GM20431 (cell line): ENCODE results near the gene PLXNA4.

Experiments used
- in situ Hi-C: fragments of 300-500 bp; cut with MseI, MboI; formaldehyde crosslinking; loops from one replicate; pipeline ENCODE4 v1.15.0; 2020; ENCODE audit warnings: low sequenced_read_pairs; ENCODE audit not compliant: unreplicated experiment

PLXNA4 gene

DNA sequence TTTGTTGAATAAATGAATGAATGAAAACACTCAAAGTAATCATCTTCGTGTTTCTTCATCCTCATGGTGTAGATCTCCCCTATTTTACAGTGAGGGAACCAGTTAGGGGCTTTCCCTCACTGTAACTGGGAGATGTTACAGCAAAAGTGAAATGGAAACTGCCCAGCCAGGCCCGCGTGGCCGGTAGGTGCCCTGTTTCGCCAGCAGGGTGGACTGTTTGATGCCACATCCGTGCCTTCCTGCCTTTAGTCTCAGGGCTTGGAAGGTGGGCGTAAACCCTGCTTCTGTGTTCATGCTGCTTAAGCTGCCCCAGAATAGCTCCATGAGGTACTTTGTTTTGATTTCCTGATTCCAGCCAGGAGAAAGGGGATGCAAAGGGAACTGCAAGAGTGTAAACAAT, 268.8 kb downstream of the PLXNA4 start:
- in situ Hi-C loops: no loop called here

DNA sequence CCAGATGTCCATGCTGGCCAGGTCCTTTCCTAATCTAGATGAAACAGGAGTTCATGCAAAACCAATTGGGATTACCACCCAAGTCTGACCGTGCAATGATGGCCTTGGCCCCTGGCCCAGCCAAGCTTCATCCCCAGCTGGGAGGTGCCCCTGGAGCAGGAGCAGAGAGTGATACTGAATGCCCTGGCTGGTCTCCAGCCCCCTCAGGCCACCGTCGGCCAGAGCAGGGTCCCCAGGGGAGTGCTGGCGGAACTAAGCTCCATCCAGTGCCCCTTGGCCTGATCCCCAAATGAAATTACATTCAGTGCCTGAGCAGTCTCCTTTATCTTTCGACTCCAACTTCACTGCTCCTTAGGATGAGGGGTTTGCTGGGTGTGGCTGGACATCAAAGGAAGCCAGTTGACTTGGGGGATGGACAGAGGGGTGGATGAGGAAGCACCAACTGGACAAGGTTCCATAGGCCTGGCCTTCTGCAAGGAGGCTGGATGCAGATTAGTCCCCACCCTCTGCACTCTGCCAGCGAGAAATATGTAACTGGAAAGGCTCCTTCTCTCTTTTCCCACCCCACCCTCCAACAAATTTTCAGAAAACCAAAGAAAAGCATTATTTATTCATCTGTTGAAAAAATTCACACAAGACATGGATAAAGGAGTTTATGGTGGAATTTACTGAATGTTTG, 275.5 kb downstream of the PLXNA4 start:
- in situ Hi-C loops: no loop called here

DNA sequence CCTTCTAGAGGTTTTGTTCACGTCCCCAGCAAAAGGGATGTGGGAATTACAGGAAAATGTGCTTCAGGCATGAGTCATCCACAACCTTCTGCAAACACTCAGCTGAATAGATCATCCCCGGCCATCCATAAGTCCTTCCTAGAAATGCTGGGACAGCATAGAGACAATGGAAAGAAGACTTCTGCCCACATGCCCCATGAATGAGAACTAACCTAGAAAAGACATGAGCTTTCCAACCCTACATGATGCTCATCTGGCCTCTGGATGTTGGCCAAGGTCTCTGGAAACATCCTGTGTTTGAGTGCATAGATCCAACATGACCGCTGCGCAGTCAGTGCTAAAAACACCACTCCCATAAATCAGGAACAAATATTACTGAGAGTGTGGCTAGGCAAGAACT, 277.5 kb downstream of the PLXNA4 start:
- in situ Hi-C loops: no loop called here

DNA sequence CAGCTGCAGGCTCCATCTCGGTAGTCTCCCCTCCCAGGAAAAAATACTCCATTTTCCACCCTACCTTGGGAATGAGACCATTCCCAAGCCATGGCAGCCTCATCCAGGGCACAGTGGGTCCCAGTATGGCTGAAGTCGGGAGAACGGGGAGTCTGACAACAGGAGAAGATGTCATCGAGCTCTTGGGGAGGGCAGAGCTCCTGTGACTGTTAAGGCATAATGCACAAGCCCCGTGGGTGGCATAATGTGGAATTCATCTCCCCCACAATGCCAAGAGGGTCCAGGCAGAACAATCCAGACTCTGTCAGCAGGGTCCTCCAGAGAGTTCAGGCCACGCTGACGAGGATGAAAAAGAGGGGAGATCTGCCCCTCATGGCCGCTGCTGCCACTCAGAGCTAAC, 279.4 kb downstream of the PLXNA4 start:
- in situ Hi-C loops: no loop called here

DNA sequence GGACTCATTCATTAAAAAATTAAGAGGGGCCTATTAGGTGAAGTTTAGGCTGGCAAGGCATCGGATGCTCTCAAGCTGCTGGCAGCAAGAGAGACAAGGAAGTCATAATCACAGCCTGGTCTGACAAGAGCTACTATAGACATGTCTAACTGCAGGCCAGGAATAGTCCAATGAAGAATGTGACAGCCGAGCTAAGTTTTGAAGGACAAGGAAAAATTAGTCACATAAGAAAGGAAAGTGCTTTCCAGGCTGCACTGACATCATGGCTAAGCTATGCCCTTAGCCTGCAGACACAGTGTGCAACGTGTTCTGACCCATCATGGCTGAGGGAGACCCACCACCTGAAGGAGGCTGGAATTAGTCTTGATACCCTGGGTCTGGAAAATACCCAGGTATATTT, 281.1 kb downstream of the PLXNA4 start:
- in situ Hi-C loops: no loop called here

DNA sequence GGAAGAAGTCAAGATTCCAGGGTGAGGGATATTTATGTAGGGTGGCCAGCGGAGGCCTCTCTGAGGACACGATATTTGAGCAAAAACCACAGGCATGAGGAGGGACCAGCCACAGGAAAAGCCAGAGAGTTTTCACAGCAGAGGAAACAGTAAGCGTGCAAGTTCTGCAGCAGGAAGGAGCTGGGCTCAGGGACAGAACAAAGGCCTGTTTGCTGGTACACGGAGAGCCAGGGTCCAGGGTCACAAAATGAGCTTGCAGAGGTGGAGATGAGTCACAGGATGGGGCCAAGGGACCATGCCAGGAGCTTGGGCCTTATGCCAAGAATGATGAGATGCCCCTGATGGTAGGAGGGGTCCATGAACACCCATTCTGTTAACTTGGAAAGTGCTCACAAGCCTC, 283.5 kb downstream of the PLXNA4 start:
- in situ Hi-C loops: no loop called here

DNA sequence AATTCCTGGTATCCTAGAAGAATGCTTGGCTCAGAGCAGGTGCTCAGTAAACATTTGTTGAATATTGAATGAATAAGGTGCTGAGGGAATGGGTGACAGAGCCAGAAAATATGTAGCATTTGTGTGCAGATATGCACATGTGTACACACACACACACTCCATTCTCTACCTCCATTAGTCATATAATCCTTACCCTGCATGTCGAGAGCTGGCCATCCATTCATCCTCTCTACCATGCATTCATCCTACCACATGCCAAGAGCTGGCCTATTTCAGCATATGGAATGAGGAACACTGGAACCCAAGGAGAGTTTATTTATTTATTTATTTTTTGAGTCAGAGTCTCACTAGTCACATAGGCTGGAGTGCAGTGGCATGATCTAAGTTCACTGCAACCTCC, 284.8 kb downstream of the PLXNA4 start:
- in situ Hi-C loops: no loop called here

DNA sequence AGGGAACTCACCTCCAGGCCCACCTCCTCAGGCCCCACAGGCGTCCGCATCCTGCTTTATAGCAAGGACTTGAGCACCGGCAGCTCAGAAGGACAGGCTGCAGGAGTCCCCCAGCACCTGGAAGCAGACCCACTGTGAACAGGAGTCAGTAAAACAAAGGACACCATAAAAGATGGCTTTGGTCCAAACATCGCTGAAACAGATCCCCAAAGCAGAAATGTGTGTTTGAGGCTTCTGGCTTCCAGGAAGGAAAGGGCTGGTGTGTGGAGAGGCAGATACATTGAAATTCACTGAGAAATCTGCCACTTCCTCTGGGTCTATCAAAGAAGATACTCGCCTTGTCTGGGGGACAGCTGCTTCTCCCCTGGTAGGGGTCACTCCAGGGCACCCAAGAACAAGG, 286.2 kb downstream of the PLXNA4 start:
- in situ Hi-C loops: no loop called here

DNA sequence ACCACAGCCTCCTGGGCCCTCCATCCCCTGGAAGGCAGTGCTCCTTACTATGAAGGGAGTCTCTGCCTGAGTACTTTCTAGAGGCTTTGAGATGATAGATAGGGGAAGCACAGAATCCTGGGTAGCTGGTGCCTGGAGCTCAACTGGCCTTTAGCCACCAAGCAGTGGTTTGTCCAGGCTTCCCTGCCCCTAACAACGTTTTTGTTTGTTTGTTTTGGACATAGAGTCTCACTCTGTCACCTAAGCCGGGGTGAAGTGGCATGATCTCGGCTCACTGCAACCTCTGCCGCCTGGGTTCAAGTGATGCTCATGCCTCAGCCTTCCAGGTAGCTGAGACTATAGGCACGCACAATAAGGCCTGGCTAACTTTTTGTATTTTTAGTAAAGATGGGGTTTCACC, 289.4 kb downstream of the PLXNA4 start:
- in situ Hi-C loops: no loop called here

DNA sequence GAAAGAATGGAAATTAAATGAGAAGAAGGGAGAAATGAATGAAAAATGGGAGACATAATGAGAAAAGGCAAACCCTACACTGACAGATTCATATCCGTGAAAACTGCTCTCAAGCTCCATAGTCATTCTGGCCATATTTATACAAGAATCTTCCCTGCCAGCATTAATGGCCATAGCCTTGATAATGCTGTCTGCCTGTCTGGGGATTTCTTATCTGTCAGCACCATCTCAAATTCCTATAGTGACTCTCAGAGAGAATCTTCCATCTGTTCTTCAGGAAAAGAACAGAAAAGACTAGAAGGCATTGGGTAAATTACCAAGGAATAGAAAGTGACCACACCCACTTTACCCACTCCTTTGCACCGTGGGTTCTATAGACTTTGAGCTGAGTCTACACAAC, 295.9 kb downstream of the PLXNA4 start:
- in situ Hi-C loops: no loop called here

DNA sequence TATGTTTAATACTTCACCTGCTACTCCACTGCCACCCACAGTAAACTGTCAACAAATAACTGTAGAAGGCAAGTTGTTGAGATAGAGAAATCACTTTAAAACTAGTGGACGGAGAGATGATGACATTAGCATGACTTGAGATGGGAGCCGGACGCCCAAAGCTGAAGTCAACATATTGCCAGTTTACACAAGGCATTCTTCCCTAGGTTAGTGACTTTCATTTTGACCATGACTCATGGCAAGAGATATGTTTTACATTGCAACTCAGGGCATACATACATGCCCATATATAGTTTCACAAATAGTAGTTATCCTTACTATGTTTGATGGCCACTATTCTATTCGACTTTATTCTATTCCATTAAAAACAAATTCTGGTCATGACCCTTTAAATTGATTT, 296.6 kb downstream of the PLXNA4 start:
- in situ Hi-C loops: no loop called here

DNA sequence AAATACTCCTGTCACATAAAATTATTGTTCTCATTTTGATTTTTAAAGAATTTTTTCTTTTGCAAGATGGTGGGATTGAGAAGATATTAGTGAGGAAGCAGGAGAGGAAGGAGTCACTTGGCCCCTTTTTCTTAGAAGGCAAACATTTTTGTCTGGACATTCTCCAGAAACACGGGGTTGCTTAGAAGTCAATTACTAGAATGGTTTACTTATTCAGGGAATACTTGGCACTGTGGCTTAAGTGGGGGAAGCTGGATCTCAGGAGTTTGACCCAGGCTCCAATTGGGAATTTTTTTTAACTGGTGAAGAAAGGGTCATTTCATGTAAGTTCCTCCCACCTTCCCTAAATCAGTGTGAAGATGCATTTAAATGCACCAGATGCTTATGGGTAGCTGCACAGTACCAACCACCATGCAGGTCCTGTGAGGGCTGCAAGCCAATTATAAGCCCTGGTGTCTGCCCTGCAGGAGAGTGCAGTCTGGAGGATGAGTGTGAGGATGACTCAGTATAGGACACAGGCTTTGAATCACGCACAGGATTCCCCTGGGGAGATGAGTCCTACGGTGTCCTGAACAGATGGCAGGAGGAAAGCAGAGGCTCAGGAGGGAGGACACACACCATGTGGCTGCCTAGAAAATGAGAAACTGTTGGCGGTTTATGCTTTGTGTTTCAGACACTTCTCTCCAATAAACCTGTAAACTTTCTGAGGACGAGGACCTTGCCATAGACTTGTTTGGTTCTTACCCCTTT, 299.1 kb downstream of the PLXNA4 start:
- in situ Hi-C loops: no loop called here

DNA sequence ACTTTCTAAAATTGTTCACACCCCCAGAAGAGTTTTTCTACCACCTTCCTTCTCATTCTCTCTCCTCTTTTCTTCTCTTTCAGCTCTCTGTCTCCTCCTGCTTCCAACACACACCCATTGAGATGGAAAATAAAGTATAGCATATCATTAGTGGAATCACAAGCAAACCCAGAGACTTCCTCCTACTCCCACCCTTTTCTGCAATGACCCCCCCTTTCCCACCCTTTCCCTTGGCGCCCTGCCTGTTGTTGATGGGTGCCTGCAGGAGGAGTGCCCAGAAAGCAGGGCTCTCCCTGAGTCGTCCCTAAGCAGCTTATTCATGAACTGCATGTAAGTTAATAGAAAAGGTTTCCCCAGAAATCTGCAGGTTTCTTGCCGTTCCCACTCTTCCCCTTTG, 300.0 kb downstream of the PLXNA4 start:
- in situ Hi-C loops: no loop called here

DNA sequence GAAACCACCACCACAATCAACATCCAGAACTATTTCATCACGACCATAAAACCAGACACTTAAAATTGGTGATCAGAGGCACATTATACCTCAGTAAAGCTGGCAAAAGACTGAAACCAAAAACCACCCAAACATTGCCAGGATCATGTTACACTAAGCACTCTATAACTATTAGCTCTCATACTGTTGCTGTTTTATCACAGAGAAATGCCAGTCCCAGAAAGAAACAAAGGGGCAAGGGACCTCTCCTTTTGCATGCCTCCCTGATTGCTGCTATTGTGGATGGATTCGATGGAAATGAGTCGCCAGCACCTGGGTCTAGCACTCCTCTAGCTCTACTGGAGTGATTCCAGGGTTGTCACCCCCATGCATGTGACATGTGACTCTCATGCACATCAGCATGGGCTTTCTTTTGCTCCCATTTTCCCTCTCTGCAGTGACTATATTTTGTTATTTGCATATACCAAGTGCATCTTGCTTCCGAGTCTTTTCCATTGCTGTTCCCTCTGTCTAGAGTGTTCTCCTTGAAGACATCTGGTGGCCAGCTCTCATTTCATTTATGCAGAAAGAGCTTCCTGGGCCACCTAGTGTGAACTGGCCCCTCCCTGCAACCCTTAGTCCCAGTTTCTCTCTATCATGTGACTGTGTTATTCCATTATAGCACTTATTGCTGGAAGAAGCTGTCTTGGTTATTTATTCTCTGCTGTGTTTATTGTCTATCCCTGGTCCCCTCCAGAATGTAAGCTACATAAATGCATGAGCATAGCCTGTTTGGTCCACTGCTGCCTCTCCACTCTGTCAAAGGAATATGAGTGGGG, 300.6 kb downstream of the PLXNA4 start:
- in situ Hi-C loops: no loop called here

DNA sequence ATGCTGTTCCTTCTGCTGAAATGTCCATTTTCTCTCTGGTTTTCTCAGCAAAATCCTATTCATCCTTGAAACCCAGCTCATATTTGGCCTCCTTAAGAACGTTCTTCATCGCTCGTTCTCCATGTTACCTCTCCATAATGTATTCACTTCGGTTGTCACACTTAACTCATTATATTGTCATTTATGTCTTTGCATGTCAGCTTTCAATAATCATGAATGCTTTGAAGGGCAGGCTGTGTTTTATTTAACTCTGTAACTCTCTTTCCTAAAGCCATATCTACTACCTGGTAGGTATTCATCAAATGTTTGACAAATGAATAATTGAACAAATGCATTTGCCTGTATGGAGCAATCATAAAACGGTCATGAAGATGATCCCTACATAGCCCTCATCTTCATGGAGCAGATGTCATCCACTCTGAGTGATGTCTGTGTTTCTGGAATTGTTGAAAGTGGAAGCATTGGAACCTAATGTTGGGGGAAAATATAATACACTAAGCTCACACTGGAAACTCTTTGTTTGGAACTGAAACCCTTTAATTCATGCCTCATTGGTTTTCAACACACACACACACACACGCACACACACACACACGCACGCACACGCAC, 303.4 kb downstream of the PLXNA4 start:
- in situ Hi-C loops: no loop called here

DNA sequence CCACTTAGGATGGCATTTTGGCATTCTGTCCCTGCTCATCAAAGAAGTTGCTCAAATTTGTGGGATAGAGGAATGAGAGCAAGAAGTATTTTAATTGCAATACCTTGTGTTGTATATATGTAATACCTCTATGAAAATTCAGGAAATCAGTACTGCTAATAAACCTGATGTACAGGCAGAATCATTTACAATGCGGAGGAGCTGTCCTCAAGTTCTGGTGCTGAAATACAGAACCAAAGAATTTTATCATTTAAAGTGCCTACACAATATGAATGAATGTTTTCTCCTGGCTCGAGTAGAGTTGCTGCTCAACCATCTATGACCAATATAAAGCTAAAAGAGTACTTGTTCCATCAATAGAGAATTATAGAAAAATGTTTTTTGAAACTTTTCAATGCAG, 305.8 kb downstream of the PLXNA4 start:
- in situ Hi-C loops: no loop called here

DNA sequence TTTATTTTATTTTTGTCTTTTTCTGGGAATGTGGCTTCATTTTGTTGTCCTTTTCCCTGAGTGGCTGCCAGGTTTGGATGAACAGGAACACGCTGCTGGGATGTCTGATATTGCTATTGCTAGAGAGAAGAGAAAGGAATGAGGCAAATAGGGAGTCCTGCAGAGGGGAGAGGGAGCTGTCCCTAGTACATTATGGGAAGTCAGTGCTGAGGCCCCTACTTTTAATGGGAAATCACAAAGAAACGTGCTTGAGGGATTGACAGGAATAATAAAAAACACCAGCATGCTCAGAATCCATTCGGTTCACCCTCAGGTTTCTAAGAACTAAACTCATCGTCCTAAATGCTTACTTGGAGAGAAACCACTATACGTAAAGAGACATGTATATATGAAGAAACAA, 306.6 kb downstream of the PLXNA4 start:
- in situ Hi-C loops: no loop called here

DNA sequence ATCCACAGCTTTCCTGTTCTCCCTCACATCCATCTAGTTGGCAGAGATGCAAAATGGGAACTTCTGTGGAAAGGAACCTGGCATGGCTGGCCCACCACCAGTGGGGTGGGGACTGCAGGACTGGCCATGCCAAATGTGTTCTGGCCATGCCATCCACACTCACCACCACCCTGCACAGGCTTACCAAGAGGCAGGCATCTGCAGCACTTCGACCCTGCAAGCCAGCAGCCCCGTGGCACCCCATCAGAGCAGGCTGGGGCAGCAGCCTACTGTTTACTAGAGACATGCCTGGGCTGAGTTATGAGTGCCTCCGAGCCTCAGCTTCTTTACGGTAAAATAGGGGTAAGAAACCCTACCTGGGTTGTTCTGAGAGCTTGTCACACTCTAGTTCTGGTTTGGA, 313.1 kb downstream of the PLXNA4 start:
- in situ Hi-C loops: no loop called here

DNA sequence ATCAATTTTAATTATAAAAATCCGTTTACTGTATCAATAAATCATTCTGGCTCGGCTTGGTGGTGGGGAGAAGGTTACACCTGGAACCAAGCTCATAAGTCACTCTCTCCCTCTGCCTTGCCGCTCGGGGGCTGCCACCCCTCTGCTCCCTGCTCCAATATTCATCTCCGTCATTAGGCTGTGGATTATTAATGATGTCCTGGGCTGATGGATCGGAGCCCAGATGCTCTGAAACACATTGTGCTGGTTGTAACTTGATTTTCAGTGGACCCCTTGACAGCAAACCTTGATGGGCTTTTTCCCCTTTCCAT, 314.2 kb downstream of the PLXNA4 start:
- in situ Hi-C loops: no loop called here

DNA sequence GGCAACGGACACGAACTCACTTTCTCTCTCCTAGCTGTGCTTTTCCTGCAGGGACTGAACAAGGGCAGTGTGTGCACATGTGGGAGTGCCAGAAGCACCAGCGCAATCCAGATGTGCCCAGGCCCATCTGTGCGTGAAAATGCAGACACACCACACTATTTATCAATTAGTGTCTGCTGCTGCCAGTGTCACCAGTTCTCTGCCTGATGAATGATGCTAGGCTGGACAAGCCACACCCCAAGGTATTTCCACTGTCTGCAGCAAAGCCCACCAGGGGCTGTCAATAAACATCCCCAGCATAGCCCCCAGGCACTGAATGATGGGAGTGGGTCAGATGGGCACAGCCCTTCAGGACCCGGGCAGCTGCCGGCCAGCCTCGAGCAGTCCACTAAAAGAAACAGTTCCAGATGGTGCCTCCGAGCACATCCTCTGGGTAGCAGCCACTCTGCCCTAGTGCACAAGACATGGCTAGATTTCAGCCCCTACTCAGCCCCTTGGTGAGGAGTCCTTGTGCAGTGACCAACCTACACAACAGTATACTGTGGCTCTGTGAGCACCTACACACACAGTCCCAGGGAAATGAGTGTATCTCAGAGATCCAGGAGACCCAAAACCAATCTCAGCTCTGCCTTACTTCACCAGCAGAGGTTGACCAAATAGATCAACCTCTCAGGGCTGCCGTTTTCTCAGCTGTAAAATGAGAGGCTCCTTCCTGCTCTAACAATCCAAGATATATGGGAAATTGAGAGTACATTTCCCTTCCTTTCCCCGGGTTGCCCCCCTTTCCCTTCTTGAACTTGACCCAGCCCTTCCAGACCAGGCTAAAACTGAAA, 314.7 kb downstream of the PLXNA4 start:
- in situ Hi-C loops: no loop called here
